ENCODE results near the gene MYOT.

Gene MYOT

GRCh38 chr5:137902408-137903133, 34.9 kb downstream of the MYOT start:
- DNase-seq = no peak

GRCh38 chr5:137914758-137915157, 47.1 kb downstream of the MYOT start:
- DNase-seq = no peak

- DNase-seq = no peak
These were observed 49.3 kb downstream of the MYOT start for GRCh38 chr5:137916923-137917322.

GRCh38 chr5:137921931-137922330, 54.3 kb downstream of the MYOT start:
- no peak for DNase-seq

- DNase-seq = no peak
These were observed 56.2 kb downstream of the MYOT start for GRCh38 chr5:137923856-137924255.

GRCh38 chr5:137932800-137933199, 65.1 kb downstream of the MYOT start:
- no peak for DNase-seq

- no peak for DNase-seq
These were observed 65.8 kb downstream of the MYOT start for GRCh38 chr5:137933491-137933911.

- DNase-seq = no peak
These were observed 67.5 kb downstream of the MYOT start for GRCh38 chr5:137935190-137935589.

GRCh38 chr5:137935694-137936093, 68.0 kb downstream of the MYOT start:
- no peak for DNase-seq

Data from stimulated activated CD4-positive, alpha-beta T cell treated with anti-CD3 and anti-CD28 coated beads, Interleukin-2, amount 100 ng/mL, for 48 hours (primary cell).